HG02610 (cell line): ENCODE data around the gene CYB5R2.
A peak's percentile ranks its signal among the peaks of the same experiment; 100 is the strongest.

Source experiments
- ATAC-seq: cut with Tn5 transposase; IDR thresholded peaks from one replicate; pipeline ENCODE4 v1.9.1; 2021; ENCODE audit warnings: mild to moderate bottlenecking, moderate library complexity; ENCODE audit not compliant: unreplicated experiment

The CYB5R2 gene

DNA sequence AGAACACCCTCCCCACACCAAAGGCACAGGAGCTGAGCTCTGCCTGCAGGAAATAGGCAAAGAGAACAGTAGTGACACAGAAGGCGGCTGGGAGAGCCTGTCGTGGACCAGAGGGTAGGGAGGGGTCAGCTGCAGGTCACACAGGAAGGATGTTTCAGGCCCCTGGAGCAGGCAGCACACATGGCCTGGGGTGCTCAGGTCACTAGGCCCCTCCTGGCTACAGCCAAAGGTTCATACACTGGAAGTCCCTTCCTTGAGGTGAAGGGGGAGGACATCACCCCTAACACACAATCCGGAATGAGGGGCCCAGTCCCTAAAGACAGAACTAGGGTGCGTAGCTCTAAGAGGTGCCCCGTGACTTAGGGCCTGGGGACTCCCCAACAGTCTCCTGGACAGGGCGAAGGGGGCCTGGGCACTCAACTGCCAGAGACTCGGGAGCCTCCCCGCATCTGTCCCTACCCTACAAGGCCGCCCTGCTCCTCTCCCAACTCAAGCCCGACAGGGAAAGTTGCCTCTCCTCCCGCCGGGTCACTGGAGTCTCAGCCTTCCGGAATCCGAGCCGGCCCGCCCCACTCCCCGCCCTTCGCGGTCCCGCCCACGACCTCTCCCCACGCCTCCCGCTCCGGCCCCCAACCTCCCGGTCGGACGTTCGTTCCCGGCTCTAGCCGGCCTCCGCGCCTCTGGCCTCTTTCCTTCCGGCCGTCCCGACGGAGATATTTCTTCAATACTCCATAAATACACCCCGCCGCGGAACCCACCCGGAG lies at the start of gene CYB5R2:
CYB5R2 (minus strand) TSS at position 541 of the 764 bp plus-strand sequence. CDS start 675 bp downstream, outside the sequence.
- ATAC-seq, result no peak

DNA sequence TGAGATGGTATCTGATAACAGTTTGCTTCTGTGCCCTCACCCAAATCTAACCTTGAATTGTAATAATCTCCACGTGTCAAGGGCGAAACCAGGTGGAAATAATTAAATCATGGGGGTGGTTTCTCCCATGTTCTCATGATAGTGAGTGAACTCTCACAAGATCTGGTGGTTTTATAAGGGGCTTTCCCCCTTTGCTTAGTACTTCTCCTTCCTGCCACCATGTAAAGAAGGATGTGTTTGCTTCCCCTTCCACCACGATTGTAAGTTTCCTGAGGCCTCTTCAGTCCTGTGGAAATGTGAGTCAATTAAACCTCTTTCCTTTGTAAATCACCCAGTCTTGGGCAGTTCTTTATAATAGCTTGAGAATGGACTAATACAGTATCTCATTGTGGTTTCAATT lies 41.5 kb upstream of the CYB5R2 start:
- ATAC-seq, result no peak

DNA sequence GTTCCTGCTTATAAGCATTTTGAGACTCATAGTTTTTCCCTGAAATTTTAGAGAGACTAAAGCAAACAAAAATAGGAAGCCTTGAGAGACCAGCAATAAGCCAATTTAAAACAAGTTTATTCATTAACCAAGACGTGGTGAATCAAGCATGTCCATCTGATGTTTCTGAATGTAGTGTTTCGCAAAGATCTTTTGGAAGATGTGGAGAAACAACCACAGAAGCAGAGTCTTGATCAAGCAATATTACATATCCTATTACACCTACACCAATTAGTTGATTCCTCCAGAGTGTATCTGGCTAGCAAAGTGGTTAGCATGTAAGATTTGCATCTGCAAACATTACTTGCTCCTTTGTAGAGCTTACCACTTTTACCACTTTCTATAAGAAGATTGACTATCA lies 33.1 kb upstream of the CYB5R2 start, which contains the start of gene OVCH2:
OVCH2 (minus strand) TSS at position 101 of the 400 bp plus-strand sequence; CDS start at position 18, 83 bp downstream.
- no peak for ATAC-seq

DNA sequence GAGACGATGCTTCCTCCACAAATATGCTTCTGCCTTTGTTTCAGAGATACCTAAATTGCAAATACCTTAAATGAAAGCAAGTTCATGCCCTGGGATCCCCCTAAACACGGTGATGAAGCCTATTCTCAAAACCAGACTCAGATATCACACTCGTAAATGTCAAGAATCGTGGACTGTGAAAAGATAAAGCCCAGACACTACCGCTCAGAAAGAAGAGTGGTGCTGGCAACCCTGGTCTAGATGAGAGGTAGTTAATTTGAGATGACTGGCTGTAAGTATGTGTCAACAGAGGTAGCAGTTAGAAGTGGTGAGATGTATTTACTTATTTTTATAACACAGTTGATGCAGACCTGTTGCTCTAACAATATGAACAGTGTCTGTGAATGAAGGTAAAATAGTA lies 30.4 kb upstream of the CYB5R2 start:
- no peak for ATAC-seq

DNA sequence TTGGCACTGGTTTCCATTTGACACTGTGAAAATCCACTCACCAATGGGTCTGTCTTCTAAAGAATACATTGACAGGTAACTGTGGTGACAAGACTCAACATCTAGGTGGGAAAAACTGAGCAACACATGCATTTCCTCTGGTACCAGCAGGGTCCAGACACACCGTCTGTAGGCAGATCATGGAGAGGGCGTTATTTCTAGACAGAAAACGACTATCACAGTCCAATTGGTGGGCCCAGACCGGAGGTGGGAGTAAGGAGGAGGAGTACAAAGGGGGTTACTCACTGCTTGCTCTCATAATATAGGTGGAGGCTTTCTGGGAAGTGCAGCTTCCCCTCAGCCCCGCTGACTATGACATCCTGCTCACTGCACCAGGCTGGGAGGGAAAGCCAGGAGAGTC lies 23.1 kb upstream of the CYB5R2 start:
- ATAC-seq, result no peak

DNA sequence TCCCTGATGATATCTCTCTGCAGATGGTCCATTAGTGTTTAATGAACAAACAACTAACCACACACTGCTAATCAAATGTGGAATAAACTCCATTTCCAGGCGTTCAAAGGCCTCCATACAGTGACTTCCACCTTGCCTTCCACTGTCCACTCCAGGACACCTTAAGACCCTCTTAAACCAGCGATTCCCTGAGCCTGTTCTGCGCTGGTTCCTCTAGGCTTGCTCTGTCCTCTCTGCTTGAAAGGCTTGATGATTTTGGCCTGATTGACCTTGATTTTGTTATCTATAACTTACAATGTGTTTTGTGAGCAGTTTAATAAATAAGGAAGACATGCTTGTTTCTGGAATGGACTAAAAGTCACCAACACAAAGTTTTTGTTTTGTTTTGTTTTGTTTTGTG lies 20.9 kb upstream of the CYB5R2 start:
- no peak for ATAC-seq

DNA sequence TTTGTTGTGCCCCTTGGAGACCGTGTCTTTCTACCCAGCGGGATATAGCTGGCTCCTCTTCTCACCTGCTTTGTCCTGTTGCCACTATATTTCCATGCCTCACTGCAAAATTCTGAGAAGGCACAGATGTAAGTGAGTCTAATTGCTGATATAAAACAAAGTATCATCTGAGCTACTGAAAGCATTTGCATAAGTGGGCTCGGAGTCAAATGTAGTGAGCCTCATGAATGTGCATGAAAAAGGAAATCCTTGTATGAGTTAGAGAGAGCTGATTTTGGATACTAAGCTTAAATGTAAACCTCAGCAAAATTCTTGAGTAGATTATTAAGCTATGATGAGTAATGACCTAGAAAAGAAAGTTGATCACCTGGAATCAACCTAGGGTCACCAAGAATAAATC lies 19.1 kb upstream of the CYB5R2 start:
- ATAC-seq, result no peak

DNA sequence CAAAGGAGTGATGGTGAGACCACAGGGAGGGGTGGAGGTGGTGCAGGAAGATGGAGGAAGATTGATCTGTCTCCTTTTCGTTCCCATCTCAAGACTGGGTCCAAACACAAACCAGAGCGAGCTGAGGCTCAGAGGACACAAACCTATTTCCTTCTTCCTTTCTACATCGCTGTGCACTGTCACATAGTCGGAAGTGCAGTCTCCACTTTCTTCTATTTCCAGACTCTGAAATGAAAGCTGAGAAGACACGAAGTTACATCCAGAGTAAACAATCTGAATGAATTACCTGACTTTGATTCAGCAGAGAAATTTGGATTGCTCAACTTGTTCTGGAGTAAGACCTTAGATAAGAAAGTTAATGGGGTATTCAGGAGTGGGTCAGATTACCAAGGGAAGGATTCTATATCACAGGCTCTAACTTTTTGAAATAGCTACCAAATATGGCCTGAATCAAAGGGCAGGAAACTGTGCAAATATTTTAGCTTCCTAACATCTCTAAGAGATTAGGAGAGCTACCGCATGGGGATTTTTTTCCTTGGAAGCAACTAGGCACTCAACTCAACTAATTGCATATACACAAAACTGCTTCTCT lies 18.6 kb upstream of the CYB5R2 start:
- no peak for ATAC-seq

DNA sequence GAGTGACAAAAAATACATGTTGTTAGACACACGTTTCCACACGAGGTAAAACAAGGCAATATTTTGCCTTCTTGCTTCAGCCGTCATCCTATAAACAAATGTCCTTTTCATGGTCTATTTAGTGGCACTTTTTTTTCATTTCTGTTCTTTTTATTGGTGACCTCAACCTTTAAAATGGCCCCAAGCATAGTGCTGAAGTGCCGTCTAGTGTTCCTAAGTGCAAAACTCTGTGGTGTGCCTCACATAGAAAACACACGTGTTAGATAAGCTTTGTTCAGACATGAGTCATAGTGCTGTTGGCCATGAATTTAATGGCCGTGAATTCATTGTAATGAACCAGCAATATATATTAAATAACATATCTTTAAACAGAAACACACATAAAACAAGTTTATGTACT lies 17.3 kb upstream of the CYB5R2 start:
- ATAC-seq, result no peak

DNA sequence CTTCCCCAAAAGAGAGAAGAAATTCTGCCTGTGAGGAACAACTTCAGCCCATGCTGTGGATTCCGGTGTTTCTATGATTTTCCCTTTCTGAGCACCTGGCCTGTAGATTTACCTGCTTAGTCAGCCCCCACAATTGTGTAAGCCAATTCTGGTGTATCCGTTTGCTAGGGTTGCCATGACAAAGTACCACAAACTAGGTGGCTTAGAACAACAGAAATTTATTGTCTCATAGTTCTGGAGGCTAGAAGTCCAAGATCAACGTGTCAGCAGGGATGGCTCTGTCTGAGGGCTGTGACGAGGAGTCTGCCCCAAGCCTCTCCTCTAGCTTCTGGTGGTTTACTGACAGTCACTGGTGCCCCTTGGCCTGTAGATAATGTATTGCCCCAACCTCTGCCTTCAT lies 15.9 kb upstream of the CYB5R2 start:
- ATAC-seq, result no peak

DNA sequence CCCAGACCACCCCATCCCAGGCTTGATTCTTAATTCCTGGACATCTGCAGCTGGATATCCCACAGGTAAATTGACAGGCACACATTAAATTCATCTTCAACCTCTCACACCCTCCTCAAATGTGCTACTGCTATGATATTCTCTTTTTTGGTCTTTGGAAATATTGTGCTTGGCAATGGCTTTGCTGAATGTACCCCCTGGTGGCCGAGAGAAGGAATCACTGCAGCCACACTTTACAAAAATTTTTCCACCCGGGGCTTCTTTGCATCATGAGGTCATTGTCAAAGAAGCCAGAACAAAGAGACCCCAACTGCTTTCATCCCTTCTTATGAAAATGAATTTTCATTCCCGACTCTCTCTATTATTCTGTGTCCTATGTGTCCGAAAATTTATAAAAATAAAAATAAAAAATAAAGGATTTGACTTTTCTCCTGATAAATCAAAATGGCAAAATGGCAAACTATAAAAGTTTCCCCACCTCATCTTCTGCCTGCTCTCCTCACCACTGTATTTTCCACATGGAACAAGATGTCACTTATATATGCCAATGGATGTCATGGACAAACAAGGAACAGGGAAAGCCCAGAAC lies 15.0 kb upstream of the CYB5R2 start:
- ATAC-seq, result no peak

DNA sequence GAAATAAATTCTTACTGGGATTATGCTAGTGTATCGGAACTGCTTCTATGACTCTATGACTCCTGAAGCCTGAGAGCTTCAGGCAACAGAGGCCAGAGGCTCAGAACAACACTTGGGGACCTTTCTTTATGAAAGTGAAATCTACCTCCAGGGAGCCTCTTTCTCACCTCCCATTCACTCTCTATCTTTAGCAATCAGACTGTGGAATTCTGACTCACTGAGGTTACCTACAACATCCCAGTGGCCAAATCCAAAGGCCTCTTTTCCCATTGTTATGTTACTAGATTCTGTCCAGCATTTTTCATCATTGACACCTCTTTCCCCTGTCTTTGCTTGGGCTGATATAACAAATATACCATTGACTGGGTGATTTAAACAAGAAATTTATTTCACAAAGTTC lies 14.1 kb upstream of the CYB5R2 start:
- no peak for ATAC-seq

DNA sequence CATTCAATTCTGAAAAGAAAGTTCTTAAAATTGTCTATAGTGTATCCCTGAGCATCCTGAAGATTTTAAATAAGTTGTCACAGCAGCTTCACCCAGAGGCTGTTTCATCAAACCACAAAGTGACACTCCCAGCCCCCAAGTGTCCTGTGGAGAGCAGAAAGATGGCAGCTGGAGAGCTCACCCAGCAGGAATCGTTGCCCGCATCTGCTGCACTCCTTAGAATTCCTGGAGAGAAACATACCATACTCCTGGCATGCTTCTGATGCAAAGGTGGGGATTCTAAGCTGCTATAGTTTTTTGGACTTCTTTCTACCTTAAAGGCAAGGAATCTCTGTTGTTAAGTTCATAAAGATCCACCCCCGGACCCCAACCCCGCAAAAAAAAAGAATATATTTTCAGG lies 13.5 kb upstream of the CYB5R2 start:
- no peak for ATAC-seq

DNA sequence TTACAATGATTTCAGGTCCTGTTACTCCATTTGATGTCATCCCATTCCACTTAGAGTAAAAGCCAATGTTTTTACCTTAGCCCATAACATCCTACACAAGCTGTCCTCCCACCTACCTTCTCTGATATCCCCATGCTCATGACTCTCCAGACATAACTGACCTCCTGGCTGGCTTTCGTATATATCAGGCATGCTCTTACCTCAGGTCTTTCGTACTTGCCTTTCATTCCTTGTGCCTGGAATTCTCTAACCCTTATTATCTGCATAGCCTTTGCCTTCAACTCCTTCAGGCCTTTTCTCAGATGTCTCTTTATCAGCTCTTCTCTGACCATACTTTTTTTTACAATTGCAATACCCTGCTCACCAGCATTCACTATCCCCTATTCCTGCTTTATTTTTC lies 10.3 kb upstream of the CYB5R2 start:
- ATAC-seq, result no peak

DNA sequence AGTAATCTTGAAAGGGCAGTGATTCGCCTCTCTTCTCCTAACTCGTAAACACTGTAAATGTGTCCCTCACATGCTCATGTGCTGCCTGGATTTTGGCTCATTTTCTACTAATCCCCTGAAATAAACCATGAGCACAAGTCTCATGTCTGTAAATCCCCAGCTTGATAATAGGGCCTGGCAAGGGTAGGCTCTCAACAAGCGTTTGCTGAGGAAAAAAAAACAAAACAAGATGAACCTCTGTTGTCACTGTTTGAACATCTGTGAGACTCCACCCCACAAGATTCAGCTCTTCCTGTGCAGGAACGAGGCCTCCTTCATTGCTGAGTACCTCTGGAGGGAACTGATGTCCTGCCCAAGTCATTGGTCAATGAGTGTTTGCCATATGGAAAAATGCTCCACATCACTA lies 4.5 kb upstream of the CYB5R2 start:
- ATAC-seq, result no peak

DNA sequence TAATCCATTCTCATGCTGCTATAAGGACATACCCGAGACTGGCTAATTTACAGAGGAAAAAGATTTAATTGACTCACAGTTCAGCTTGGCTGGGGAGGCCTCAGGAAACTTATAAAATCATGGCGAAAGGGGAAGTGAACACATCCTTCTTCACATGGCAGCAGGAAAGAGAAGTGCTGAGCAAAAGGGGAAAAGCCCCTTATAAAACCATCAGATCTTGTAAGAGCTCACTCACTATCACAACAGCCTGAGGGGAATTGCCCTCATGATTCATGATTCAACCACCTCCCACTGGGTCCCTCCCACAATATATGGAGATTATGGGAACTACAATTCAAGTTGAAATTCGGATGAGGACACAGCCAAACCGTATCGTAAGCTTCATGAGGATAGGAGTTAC lies 3.8 kb upstream of the CYB5R2 start:
- ATAC-seq, result no peak

DNA sequence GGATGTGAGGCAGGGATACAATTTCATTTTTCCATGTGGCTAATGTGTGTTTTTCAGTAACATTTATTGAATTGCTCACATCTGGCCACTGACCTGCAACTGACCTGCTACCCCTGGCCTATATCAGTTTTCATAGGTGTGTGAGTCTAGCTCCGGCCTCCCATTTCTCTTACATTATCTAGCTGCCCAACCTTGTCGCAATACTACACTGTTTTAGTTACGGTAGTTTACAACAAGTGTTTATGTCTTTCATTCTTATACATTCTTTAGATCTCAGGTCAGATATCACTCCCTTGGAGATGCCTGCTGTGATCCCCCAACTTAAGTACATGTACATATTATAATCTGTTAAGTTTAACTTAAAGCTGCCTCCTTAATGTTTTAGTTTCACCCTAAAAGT lies 2.3 kb upstream of the CYB5R2 start:
- ATAC-seq, result no peak

DNA sequence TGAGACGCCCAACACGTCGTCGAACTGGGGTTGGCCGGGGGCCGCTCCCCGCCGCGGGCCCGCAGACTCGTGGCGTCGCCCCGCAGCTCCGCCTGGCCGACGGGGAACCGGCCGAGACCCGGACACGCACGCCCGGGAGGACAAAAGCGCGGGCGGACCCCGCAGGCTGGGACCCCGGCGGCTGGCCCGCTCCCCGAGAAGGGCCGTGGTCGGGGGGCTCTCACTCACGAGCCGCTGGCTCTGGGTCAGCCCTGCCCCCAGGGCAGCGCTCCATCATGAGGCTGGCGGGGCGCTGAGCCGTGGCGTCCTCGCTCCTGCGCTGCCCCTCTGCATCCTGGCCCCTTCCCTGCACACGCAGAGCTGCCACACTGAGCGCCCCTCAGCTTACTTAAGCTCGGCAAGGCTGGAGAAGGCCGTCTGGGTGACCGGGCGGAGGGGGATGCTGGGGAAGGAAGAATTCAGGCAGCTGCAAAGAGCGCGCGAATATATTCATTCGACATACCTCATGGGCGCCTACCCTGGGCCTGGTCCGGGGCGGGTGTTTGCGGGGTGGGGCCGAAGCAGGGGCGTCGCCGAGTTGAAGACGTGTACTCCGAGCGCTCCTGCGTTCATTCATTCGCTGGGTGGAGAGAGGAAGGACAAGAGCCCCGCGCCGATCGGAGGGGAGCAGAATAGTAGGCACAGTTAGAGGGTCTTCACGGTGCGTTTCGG lies 579 bp upstream of the CYB5R2 start:
- ATAC-seq, result no peak

DNA sequence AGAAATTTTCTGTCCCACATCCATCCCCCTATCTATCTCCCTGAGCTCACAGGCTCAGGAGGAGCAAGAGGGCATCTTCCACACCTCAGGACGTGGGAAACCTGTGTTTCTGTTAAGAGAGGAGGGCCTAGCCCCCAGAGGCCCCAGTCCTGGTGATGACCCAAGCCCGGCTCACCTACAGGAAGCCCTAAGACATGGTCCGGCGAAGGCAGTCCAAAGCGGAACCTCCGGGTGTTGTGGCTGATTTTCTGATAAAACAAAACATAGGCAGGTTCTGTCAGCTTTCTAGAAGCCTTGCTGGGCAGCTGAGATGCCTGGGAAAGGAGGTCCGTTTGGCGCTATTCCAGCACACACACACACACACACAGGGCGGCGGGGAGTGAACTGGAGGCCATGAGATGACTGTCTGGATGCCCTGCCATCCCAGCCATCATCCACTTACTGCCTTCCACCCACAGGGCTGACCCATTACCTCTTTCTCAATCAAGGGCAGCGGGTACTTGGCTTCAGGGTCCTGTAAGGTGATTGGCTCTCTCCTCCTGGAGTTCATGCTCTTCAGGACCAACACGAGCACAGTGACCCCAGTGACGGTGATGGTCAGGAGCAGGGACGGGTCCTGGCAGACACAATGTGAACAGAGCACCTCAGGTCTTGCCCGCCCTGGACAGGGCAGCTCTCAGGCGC lies 882 bp downstream of the CYB5R2 start:
- ATAC-seq, result peak; percentile 25

DNA sequence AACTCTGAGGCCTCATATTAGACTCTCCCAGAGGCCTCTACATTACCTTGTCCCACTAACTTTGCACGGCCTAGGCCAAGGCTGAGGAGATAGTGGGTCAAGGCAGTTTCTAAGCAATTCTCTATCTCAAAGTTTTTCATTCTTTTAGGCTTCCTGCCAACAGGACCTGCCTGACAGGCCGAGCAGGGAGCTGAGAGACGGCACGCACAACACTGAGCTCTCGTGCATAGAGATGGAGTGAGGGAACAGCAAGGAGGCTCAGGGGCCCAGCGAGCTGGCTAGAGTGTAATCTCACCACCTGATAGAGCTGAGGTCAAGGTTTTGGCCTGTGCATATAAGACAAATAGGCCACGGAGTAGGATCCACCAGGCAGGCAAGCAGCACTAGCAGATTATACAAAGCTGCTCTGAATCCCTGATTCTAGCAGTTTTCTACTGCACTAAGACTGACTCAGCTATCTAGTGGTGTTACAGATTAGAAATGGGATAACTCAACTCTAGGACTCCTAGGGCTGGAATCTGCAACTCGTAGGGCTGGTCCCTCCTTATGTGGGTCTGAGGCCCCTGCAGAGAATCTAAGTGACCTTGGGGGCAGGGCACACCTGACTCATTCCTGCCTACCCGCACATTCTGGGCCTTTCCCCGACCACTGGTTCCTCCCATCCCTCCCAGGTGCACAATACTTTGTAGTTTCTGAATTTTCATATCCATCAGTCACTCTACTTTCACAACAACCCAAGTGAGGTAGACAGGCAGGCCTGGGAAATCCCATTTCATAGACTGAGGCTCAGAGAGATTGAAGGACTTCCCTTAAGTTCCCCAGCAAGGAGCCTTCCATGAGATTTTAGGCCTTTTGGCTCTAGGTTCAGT lies 1.7 kb downstream of the CYB5R2 start:
- ATAC-seq, result peak; percentile 88
